NCI-H146 treated with DMSO at 0.1 percent for 48 hours (cell line): ENCODE data around the gene MEMO1.
"Not testable (repeated sequence)": the region's sequence is repeated elsewhere in the genome, so short reads cannot be mapped to it uniquely, and the experiment has no call there.

Experiments
- DNase-seq: peaks from one replicate; lab custom pipeline; 2025; ENCODE audit not compliant: unreplicated experiment; lab: John Stamatoyannopoulos, UW

The MEMO1 gene

DNA sequence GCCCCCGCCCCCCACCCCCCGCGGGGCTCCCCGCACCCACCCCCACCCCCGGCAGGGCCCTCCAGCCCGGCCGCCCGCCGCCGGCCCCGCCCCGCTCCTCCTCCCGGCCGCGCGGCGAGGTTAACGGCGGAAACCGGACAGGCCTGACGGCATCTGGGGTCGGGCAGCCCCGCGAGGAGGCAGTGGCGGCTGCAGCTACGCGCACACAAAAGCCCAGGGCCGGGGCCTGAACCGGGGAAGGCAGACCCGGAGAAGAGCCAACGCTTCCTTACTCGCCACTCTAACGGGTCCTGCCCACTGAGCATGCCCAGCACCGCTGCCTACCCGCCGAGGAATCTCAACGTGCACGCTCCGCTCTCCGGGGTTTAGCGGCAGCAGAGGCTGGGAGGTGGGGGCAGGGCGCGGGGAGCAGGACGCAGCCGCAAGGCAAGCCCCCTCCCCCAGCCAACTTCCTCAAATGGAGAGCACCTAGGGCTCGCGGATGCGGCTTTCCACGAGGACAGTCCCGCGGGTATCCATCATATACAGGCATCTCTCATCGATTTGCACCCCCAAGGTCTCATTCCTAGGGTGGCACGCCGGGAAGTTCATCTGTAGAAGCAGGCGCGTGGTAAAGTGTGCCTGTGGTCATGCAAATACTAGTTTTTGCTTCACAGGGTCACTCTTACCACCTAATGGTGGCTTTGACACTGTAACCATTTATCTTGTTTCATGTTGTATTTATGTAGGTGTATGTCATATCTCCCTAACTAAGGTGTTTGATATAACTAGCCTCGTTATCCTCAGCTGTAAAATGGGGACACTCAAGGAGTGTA is at the start of gene MEMO1:
Gene MEMO1 (minus strand): TSS at position 339 of the 815 bp plus-strand sequence. CDS start 761 bp downstream, outside the sequence.
- DNase-seq = peak; percentile 90

DNA sequence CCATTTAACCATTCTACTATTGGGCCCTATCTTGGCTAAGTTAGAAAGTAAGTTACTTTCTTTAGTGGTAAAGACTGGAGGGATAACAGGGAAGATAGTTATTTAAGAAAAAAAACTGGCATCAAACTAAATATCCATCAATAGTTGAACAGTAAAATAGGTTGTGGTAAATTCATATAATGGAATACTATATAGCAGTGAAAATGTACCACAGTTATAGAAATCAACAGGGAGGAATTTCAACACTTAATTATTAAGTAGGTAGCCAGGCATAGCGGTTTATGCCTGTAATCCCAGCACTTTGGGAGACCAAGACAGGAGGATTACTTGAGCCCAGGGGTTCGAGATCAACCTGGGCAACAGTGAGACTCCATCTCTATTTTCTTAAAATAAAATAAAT is 49.5 kb upstream of the MEMO1 start:
- no peak for DNase-seq

DNA sequence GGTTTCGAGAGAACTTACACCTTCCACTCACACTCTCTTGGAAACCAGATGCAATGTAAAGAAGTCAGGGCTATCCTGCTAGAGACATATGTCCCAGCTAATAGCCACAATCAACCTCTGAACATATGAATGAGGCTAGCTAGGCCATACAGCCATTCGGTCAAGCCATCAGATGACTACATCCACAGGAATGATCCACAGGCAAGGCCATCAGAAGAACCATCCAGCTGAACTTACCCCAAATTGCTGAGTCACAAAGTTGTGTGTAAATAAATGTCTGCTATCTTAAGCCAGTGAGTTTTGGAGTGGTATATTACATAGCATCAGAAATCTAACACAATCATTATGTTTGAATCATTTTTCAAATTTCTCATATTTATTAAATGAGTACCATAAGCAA is 47.3 kb upstream of the MEMO1 start:
- no peak for DNase-seq

DNA sequence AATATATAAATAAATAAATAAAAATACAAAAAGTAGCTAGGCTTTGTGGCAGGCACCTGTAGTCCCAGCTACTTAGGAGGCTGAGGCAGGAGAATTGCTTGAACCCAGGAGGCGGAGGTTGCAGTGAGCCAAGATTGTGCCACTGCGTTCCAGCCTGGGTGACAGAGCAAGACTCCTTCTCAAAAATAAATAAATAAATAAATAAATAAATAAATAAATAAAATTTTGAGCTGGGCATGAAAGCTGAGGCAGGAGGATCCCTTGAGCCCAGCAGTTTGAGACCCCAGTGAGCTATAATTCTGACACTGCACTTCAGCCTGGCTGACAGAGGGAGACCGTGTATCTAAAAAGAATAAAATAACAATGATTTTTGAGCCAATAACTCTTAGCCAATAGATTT is 43.8 kb upstream of the MEMO1 start:
- DNase-seq = not testable (repeated sequence)

DNA sequence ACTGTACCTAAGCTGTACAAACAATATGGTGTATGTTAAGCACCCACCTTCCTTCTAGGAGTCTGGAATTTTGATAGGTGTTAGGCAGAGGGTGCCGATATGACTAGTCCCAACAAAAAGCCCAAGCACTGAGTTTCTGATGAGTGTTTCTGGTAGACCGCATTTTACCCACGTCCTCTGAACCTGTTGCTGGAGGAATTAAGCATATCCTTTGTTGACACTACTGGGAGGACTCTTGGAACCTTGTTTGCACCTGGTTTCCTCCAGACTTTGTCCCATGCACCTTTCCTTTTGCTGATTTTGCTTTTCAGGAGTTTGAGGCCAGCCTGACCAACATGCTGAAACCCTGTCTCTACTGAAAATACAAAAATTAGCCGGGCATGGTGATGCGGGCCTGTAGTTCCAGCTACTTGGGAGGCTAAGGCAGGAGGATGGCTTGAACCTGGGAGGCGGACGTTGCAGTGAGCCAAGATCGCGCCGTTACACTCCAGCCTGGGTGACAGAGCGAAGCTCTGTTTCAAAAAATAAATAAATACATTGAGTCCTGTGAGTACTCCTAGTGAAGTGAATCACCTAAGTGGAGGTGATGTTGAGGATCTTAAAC is 41.1 kb upstream of the MEMO1 start:
- DNase-seq = no peak

DNA sequence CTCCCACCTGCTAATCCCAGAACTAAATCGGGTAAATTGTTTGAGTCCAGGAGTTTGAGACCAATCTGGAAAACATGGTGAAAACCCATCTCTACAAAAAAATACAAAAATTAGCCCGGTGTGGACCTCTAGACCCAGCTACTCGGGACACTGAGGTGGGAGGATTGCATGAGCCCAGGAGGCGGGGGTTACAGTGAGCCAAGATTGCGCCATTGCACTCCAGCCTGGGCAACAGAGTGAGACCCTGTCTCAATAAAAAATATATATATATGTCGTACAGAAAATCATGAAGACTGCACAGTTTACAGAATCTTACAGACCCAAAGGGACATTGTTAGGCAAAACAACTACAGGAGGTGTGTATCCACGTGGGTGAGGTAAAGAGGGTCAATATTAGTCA is 32.8 kb upstream of the MEMO1 start:
- DNase-seq = no peak

DNA sequence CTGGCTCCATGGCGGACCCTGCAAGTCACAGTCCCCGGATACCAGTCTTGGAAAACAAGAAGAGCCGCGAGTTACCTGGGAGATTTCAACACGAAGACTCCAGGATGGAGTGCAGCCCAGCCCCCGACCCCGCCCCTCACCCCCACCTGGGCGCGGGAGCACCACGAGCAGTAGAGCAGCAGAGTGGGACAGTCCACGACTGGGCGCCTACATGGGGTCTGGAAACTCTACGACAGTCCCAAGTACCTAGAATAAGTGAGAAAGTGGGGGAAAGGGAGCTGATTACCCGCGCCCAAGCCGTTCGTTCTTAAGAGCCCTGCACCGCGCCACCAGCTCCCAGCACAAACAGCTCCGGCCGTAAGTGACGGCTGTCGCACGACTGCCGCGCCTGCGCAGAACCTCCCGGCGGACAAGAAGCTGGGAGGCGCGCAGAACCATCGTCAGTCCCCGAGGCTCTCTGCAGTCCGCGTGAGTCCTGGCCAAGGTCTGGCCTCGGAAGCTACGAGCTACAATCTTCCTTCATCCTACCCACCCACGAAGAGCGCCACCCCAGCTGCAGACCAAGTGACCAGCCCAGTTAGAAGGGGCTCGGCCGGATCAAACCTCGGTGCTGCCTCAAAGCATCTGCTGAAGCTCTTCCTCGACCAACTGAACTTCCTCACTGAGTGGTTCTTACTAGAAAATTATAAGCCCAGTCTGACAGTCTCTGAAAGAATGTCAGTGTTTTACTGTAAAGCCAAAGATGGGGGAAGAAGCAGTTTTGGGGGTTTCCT is 28.8 kb upstream of the MEMO1 start, which contains the start of gene DPY30:
Gene DPY30 (minus strand): TSS at position 359 of the 773 bp plus-strand sequence. CDS start 349 bp downstream, at position 10.
- DNase-seq = peak; percentile 86

DNA sequence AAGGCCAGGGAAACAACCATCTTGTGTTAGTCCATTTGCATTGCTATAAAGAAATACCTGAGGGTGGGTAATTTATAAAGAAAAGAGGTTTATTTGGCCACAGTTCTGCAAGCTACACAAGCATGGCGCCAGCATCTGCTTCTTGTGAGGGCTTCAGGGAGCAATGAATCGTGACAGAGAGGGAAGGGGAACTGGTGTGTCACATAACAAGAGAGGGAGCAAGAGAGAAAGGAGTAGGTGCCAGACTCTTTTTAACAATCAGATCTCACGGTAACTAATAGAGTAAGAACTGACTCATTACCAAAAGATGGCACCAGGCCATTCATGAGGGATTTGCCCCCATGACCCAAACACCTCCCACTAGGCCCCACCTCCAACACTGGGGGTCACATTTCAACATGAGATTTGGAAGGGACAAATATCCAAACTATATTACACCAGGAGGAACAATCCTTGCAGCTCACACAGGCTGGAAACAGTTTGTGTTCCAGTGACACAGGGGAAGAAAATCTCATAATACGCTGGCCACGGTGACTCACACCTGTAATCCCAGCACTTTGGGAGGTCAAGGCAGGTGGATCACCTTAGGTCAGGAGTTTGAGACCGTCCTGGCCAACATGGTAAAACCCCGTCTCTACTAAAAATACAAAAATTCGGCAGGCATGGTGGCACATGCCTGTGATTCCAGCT is 23.5 kb upstream of the MEMO1 start:
- DNase-seq = not testable (repeated sequence)

DNA sequence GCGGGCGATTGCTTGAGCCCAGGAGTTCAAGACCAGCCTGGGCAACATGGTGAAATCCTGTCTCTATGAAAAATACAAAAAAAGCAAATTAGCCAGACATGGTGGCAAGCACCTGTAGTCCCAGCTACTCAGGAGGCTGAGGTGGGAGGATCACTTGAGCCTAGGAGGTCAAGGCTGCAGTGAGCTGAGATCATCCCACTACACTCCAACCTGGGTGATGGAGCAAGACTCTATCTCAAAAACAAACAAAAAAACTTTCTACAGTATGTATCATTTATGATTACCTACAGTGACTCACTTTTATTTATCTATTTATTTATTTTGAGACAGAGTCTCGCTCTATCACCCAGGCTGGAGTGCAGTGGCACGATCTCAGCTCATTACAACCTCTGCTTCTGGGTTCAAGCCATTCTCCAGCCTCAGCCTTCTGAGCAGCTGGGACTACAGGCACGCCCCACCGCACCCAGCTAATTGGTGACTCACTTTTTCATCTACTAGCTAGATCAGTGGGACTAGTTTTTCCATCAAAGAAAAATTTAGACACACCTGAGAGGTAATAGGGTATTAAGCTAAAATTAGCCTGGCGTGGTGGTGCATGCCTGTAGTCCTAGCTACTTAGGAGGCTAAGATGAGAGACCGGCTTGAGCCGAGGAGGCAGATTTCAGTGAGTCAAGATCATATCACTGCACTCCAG is 8.1 kb upstream of the MEMO1 start:
- not testable (repeated sequence) for DNase-seq

DNA sequence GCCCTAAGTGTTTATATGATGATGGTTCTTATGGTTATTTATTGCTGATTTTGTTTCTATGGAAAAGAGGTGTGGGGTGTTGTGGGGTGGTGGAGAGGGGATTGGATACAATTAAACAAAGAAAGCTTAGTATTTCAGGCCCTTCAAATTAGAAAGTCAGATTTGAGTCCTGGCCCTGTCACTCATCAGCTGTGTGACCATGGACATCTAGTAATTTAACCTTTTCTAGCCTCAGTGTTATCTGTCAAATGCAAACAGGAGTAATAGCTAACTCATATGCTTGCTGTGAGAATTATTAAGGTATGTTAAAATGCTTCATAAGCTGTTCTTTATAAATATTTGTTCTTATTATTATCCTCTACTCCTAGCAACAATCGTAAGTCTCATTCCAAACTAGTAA is 2.1 kb upstream of the MEMO1 start:
- no peak for DNase-seq

DNA sequence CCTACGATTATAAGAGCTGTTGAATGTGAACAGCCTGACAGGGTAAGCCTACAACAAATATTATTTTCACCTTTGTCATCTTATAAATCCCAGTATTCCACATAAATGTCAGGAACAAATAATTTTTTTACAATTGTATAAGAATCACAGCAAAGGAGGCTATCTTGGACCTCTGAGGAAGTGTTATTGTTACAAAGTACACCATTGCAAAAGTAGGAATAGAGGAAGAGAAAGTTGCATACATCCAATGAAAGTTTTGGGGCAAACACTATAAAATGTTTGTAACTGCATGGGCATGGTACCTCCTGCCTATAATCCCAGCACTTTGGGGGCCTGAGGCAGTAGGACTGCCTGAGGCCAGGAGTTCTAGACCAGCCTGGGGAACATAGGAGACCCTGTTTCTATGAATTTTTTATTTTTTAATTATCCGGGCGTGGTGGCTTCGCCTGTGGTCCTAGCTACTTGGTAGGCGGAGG is 715 bp upstream of the MEMO1 start:
- no peak for DNase-seq

DNA sequence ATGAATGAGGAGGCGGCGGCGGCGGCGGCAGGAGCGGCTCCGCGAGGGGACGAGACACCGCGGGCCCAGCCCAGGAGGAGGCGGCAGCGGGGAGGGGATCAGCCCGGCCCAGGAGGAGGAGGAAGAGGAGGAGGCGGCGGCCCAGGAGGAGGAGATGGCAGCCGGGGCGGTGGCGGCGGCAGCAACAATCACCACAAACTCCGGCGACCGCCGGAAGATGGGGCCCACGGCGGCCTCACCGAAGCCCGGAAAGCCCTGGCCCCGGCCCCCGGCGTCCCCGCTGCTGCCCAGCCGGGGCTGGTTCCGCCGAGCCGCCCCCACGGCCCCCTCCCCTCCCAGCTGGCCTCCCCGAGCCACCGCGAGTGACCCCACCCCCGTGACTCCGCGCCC is 533 bp downstream of the MEMO1 start:
- DNase-seq = peak; percentile 12

DNA sequence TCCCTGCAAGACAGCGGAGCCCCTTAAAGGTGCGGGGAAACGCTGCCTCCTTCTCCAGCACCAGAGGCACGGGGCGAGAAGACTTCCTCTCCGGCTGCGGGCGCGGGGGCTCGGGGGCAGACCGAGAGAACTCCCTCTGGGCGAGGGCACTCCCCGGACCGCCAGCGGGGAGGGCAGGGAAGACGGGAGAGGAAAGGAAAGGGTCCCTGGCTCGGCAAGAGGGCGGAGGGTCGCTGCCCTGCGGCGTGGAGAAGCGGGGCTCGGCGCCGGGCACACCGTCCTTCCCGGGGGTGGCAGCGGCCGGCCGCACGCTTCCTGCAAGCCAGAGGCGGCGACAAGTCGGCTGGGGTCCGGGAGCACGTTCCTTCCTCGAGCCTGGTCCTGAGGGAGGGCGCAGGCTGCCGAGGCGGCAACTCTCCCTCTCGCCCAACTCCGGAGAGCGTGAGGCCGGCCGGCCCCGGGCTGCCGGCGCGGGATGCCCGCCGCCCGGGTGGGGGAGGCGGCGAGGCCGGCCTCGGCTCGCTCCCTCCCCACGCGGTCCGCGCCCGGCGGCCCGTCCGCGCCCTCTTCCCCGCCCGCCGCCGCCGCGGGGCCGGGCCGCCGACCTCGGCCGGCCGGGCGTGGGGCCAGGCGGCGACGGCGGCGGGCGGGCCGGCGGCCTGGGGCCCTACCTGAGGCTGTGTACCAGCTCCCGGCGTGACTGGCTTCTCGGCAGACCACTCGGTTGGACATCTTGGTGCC is 1.1 kb downstream of the MEMO1 start:
- no peak for DNase-seq

DNA sequence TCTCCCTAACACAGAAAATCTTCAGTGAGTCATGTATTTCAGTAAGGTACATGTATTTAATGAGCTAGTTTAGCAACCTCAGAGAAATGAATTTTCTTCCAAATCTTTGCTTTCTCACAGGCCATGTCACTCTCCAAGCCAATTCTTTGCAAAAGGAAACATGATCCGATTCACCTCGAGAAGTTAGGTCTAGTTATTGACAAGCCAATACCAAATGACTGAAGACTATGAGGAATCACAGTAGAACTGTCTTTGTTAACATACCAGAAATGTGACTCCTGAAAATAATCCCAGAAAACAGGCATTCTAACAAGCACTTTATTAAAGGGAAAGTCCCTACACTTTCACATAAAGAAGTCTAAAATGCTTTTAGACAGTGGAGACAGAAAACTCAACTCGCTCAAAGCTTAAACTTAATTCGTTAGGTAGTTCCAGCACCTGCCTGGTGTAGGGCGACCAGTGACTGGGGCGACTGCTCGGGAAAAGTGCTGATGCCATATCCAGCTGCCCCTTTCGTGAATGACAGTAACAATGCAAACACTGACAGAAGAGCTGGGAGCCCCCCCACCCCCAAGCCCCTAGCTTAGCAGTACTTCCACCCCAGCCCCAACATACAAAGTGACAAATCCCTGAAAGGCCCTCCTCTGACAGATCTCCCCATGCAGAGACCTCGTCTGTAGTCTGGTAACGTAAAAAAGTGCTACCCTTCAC is 1.8 kb downstream of the MEMO1 start:
- peak; percentile 20 for DNase-seq

DNA sequence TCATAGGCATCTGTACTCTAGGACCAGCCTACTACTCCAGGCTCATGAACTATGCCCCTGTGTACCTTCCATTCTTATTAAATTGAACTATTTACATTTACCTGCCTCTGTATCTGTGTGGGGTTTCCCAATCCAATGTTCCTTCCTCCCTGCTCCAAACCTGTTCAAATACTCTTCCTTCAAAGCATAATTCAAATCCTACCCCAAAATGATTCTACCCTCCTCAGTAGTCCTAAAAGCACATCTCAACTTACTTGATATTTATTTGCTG is 3.8 kb downstream of the MEMO1 start:
- DNase-seq = no peak

DNA sequence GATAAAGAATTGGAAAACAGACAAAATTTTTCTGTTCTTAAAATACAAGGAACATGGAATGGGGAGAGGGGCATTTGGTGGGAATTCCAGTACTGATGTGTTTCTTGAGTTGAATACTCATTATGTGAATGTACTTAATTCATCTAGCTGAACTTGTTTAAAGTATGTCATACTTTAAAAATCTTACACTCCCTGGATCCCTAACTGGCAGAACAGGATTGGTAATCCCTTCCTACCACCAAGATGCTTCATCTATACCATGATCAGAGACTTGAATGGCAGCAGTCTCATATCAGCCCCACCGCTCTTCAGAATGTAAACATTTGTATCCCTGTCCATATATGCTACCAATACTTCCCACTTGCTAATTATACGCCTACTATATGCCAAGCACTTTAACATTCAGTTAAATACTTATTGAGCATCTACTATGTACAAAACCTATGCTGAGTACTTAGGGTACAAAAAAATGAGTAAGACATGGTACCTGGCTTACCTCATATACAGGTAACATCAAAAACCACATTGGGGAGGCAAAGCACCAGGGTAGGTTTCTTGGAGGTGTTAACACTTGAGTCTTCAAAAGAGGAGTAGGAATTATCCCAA is 5.3 kb downstream of the MEMO1 start:
- DNase-seq = no peak

DNA sequence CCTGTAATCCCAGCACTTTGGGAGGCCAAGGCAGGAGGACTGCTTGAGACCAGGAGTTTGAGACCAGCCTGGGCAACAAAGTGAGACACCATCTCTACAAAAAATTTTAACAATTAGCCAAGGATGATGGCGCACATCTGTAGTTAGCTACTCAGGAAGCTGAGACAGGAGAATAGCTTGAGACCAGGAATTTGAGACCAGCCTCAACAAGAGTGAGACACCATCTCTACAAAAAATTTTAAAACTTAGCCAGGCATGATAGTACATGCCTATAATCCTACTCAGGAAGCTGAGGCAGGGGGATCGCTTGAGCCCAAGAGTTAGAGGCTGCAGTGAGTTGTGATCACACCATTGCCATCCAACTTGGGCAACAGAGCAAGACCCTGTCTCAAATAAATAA is 7.0 kb downstream of the MEMO1 start:
- DNase-seq = no peak

DNA sequence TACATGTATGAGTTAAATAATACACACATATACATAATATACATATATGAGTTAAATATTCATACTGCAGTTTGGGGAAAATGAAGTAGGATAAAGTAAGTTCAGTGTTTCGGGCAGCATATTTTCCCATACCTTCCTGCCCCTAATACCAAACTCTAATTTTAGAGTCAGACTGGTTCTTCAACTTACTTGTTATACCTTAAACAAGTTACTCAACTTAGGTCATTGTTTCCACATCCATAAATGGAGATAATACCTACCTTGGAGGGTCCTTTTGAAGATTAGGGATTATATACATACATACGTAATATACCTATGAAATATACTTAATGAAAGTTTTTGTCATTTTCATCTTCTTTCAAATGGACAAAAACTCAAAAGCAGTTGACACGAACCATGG is 8.4 kb downstream of the MEMO1 start:
- DNase-seq = no peak

DNA sequence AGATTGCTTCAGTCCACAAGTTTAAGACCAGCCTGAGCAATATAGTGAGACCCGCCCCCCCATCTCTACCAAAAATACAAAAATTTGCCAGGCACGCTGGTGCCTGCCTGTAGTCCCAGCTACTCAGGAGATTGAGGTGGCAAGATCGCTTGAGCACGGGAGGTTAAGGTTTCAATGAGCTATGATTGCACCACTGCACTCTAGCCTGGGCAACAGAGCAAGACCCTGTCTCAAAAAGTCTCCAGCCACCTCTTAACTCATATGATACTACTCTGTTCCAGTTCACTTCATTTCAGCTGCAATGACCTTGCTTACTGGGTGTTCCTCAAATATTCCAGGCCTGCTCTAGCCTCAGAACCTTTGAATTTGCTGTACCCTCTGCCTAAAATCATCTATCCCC is 11.4 kb downstream of the MEMO1 start:
- no peak for DNase-seq
